Measurements from ENCODE around the gene SMYD3. TPM values are rescaled to one million over a fixed set of nuclear protein-coding genes. Genes with fewer than 3 reads are reported as not detected.

Gene SMYD3
- total and polyA plus RNA-seq, 9 donors: 10.8 to 24.0 (median 13.7) TPM

GRCh38 chr1:246278371-246278770 is 228.7 kb downstream of the SMYD3 start:
- 90 to 97% (median 95%) methylated on average over 6 of the region's 6 CpGs for WGBS, 3 donors
- no peak for TF ChIP-seq CTCF (IDR thresholded peaks at IDR 0.05)
- no peak for TF ChIP-seq POLR2A (IDR thresholded peaks at IDR 0.05)
- no peak for TF ChIP-seq EP300 (IDR thresholded peaks at IDR 0.05)
- Histone ChIP-seq H3K27me3 (no peaks in the 10 kb centered on the region), H3K27ac (no peak overlapping the region), H3K9me3 (no peaks in the 10 kb centered on the region), H3K4me1 (ENCODE audit: insufficient read depth) (no peaks in the 10 kb centered on the region), H3K36me3 (no peaks in the 10 kb centered on the region), H3K4me3 (no peak overlapping the region)
- DNase-seq: no peak
- intact Hi-C loops (cut with DNase I): no loop called here

- no peak overlapping the region for H3K4me3 ChIP-seq
- no peaks in the 10 kb centered on the region for H3K9me3 ChIP-seq
- no peak for TF ChIP-seq EP300 (IDR thresholded peaks at IDR 0.05)
- no peak for TF ChIP-seq POLR2A (IDR thresholded peaks at IDR 0.05)
- TF ChIP-seq CTCF (IDR thresholded peaks at IDR 0.05): no peak
- 94 to 97% (median 97%) methylated on average over 3 of the region's 3 CpGs for WGBS, 3 donors
- no peaks in the 10 kb centered on the region for H3K36me3 ChIP-seq
- no peak overlapping the region for H3K27ac ChIP-seq
- H3K4me1 ChIP-seq (ENCODE audit: insufficient read depth): no peaks in the 10 kb centered on the region
- intact Hi-C loops (cut with DNase I): no loop called here
- DNase-seq: no peak
- no peaks in the 10 kb centered on the region for H3K27me3 ChIP-seq
Measured at GRCh38 chr1:246275036-246275435, 232.0 kb downstream of the SMYD3 start.

GRCh38 chr1:246274186-246274585 is 232.9 kb downstream of the SMYD3 start:
- DNase-seq: no peak
- 48 to 53% (median 50%) methylated on average over 2 of the region's 2 CpGs for WGBS, 3 donors
- Histone ChIP-seq H3K4me3 (no peak overlapping the region), H3K9me3 (no peaks in the 10 kb centered on the region), H3K36me3 (no peaks in the 10 kb centered on the region), H3K4me1 (ENCODE audit: insufficient read depth) (no peaks in the 10 kb centered on the region), H3K27ac (no peak overlapping the region), H3K27me3 (no peaks in the 10 kb centered on the region)
- TF ChIP-seq POLR2A (IDR thresholded peaks at IDR 0.05) (no peak), EP300 (IDR thresholded peaks at IDR 0.05) (no peak), CTCF (IDR thresholded peaks at IDR 0.05) (no peak)
- intact Hi-C loops (cut with DNase I): no loop called here

GRCh38 chr1:246271516-246271915 is 235.6 kb downstream of the SMYD3 start:
- no peaks in the 10 kb centered on the region for H3K4me1 ChIP-seq (ENCODE audit: insufficient read depth)
- no peak for TF ChIP-seq POLR2A (IDR thresholded peaks at IDR 0.05)
- TF ChIP-seq EP300 (IDR thresholded peaks at IDR 0.05): no peak
- no peak for TF ChIP-seq CTCF (IDR thresholded peaks at IDR 0.05)
- no peak overlapping the region for H3K4me3 ChIP-seq
- no peaks in the 10 kb centered on the region for H3K9me3 ChIP-seq
- no peaks in the 10 kb centered on the region for H3K36me3 ChIP-seq
- WGBS, 3 donors: 96 to 99% (median 97%) methylated on average over 4 of the region's 4 CpGs
- no peaks in the 10 kb centered on the region for H3K27me3 ChIP-seq
- no peak for DNase-seq
- no peak overlapping the region for H3K27ac ChIP-seq
- intact Hi-C loops (cut with DNase I): no loop called here

GRCh38 chr1:246270236-246270635 is 236.8 kb downstream of the SMYD3 start:
- no peaks in the 10 kb centered on the region for H3K36me3 ChIP-seq
- no peaks in the 10 kb centered on the region for H3K27me3 ChIP-seq
- TF ChIP-seq POLR2A (IDR thresholded peaks at IDR 0.05) (no peak), EP300 (IDR thresholded peaks at IDR 0.05) (no peak), CTCF (IDR thresholded peaks at IDR 0.05) (no peak)
- H3K4me3 ChIP-seq: no peak overlapping the region
- no peak overlapping the region for H3K27ac ChIP-seq
- no peaks in the 10 kb centered on the region for H3K9me3 ChIP-seq
- no peak for DNase-seq
- no peaks in the 10 kb centered on the region for H3K4me1 ChIP-seq (ENCODE audit: insufficient read depth)
- intact Hi-C loops (cut with DNase I): no loop called here
